Neuronal stem cell (in vitro differentiated cells): ENCODE measurements around the gene ANKRD22.

Experiments
- DNase-seq: peaks from one replicate; pipeline ENCODE4 v3.0.0-alpha.2; 2013; ENCODE audit warnings: low spot score
- H2AFZ ChIP-seq: one replicate; pipeline ENCODE4 v1.6.1; 2013; ENCODE audit warnings: mild to moderate bottlenecking, low read length, inconsistent platforms
- H2AK5ac ChIP-seq: 2 replicates; pipeline ENCODE4 v1.6.1; 2013; ENCODE audit warnings: low read depth, mild to moderate bottlenecking, inconsistent platforms, low read length, moderate library complexity, mixed read lengths
- H2BK120ac ChIP-seq: 2 replicates; pipeline ENCODE4 v1.6.1; 2013; ENCODE audit warnings: low read depth, mild to moderate bottlenecking, inconsistent platforms, low read length, moderate library complexity, mixed read lengths
- H2BK12ac ChIP-seq: one replicate; pipeline ENCODE4 v1.6.1; 2013; ENCODE audit warnings: low read length, inconsistent platforms
- H2BK15ac ChIP-seq: 2 replicates; pipeline ENCODE4 v1.6.1; 2013; ENCODE audit warnings: mild to moderate bottlenecking, low read length, inconsistent platforms, mixed read lengths
- H2BK5ac ChIP-seq: one replicate; pipeline ENCODE4 v1.6.1; 2013; ENCODE audit warnings: inconsistent platforms, mild to moderate bottlenecking, low read length, moderate library complexity
- H3K14ac ChIP-seq: one replicate; pipeline ENCODE4 v1.6.1; 2013; ENCODE audit warnings: low read length, inconsistent platforms
- H3K18ac ChIP-seq: 2 replicates; pipeline ENCODE4 v1.6.1; 2013; ENCODE audit warnings: low read length, inconsistent platforms
- H3K23ac ChIP-seq: 2 replicates; pipeline ENCODE4 v1.6.1; 2013; ENCODE audit warnings: low read depth, mild to moderate bottlenecking, mixed read lengths, low read length, inconsistent platforms; ENCODE audit not compliant: poor library complexity
- H3K27ac ChIP-seq: replicated peaks from 3 replicates; pipeline ENCODE4 v1.5.1; 2013; ENCODE audit warnings: low read length, inconsistent platforms
- H3K27me3 ChIP-seq, 3 experiments: 2 replicates each; pipeline ENCODE4 v1.6.1; 2013; ENCODE audit warnings: low read length in 3 of 3, mild to moderate bottlenecking in 2 of 3, inconsistent platforms in 1 of 3, low read depth in 1 of 3, mixed read lengths in 1 of 3, moderate library complexity in 1 of 3; ENCODE audit not compliant: control insufficient read depth in 3 of 3, insufficient read depth in 3 of 3
- H3K36me3 ChIP-seq, 2 donors: replicated peaks in 1 of 2; 2 replicates each; pipeline ENCODE4 v1.6.1; 2013; ENCODE audit warnings: low read length in 2 of 2; ENCODE audit not compliant: control insufficient read depth in 2 of 2, insufficient read depth in 2 of 2
- H3K4ac ChIP-seq: 2 replicates; pipeline ENCODE4 v1.6.1; 2013; ENCODE audit warnings: inconsistent platforms, mild to moderate bottlenecking, low read length, moderate library complexity
- H3K4me1 ChIP-seq, 2 donors: 1 replicate in 1 of 2; 2 replicates in 1 of 2; pipeline ENCODE4 v1.6.1; 2013; ENCODE audit warnings: low read length in 2 of 2, low read depth in 1 of 2; ENCODE audit not compliant: control insufficient read depth in 2 of 2, insufficient read depth in 1 of 2
- H3K4me2 ChIP-seq: one replicate; pipeline ENCODE4 v1.6.1; 2013; ENCODE audit warnings: mild to moderate bottlenecking, low read length, inconsistent platforms; ENCODE audit not compliant: insufficient read depth, poor library complexity, severe bottlenecking
- H3K4me3 ChIP-seq, 2 donors: 2 replicates each; pipeline ENCODE4 v1.5.1; 2013; ENCODE audit warnings: low read length in 2 of 2, mild to moderate bottlenecking in 2 of 2, inconsistent platforms in 1 of 2, moderate library complexity in 1 of 2
- H3K79me1 ChIP-seq: one replicate; pipeline ENCODE4 v1.6.1; 2013; ENCODE audit warnings: low read depth, mild to moderate bottlenecking, inconsistent platforms, low read length, moderate library complexity
- H3K9ac ChIP-seq: one replicate; pipeline ENCODE4 v1.6.1; 2013; ENCODE audit warnings: mild to moderate bottlenecking, low read depth, low read length, inconsistent platforms; ENCODE audit not compliant: poor library complexity
- H3K9me3 ChIP-seq, 2 donors: replicated peaks in 1 of 2; 2 replicates each; pipeline versions ENCODE3 to v1.6.1; 2013; ENCODE audit warnings: low read length in 2 of 2, mild to moderate bottlenecking in 2 of 2, inconsistent platforms in 1 of 2, low read depth in 1 of 2, mixed read lengths in 1 of 2, moderate library complexity in 1 of 2; ENCODE audit not compliant: control insufficient read depth in 2 of 2, insufficient read depth in 1 of 2
- H4K8ac ChIP-seq: one replicate; pipeline ENCODE4 v1.6.1; 2013; ENCODE audit warnings: low read depth, mild to moderate bottlenecking, inconsistent platforms, low read length, moderate library complexity
- H4K91ac ChIP-seq: one replicate; pipeline ENCODE4 v1.6.1; 2013; ENCODE audit warnings: low read length, low read depth, mild to moderate bottlenecking, inconsistent platforms; ENCODE audit not compliant: poor library complexity
- WGBS, 2 donors: extraction: QIAGEN DNeasy Blood & Tissue Kit; methylation state at CpG; one replicate each; pipeline ENCODE4 v1.1.7; 2013; ENCODE audit warnings: missing lambda C conversion rate in 2 of 2, mixed read lengths in 1 of 2; ENCODE audit not compliant: insufficient read length in 2 of 2, insufficient replicate concordance in 1 of 2; ENCODE audit errors: extremely low coverage in 2 of 2; 5-methylcytosine and 5-hydroxymethylcytosine counted together

ANKRD22 gene

DNA sequence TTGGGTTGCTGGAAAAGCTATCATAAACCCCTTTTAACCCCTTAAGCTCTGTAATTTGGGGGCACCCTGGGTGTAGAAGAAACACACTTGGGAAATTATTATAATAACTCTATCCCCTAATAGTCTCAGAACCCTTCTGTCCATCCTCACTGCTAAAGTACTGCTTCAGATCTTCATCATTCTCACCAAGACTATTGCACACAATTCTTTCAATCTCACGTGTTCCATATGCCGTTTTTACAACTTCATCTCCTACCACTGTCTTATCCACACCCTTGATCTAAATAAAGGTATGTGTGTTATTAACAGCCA lies 15.8 kb downstream of the ANKRD22 start:
- H3K27ac ChIP-seq: no peak overlapping the region
- no peak overlapping the region for H3K18ac ChIP-seq
- no peak overlapping the region for H2BK15ac ChIP-seq
- no peak overlapping the region for H2BK5ac ChIP-seq
- H3K27me3 ChIP-seq: peaks cover 0 to 15% (median 0%) of the 10 kb centered on the region in 3 experiments
- no CpG with 5 or more reads among the region's 2 CpGs for WGBS, 2 donors
- no peaks in the 10 kb centered on the region for H3K36me3 ChIP-seq
- H3K4me2 ChIP-seq: no peak overlapping the region
- H3K23ac ChIP-seq: no peak overlapping the region
- H2AFZ ChIP-seq: no peak overlapping the region
- H3K4me1 ChIP-seq: no peaks in the 10 kb centered on the region
- no peak overlapping the region for H2AK5ac ChIP-seq
- H4K91ac ChIP-seq: no peak overlapping the region
- H3K9me3 ChIP-seq: no peaks in the 10 kb centered on the region
- H3K9ac ChIP-seq: no peak overlapping the region
- H3K4ac ChIP-seq: no peak overlapping the region
- no peak overlapping the region for H4K8ac ChIP-seq
- no peaks in the 10 kb centered on the region for H3K79me1 ChIP-seq
- H3K4me3 ChIP-seq: no peak overlapping the region
- no peak for DNase-seq
- no peak overlapping the region for H2BK120ac ChIP-seq
- H2BK12ac ChIP-seq: no peak overlapping the region
- H3K14ac ChIP-seq: no peak overlapping the region

DNA sequence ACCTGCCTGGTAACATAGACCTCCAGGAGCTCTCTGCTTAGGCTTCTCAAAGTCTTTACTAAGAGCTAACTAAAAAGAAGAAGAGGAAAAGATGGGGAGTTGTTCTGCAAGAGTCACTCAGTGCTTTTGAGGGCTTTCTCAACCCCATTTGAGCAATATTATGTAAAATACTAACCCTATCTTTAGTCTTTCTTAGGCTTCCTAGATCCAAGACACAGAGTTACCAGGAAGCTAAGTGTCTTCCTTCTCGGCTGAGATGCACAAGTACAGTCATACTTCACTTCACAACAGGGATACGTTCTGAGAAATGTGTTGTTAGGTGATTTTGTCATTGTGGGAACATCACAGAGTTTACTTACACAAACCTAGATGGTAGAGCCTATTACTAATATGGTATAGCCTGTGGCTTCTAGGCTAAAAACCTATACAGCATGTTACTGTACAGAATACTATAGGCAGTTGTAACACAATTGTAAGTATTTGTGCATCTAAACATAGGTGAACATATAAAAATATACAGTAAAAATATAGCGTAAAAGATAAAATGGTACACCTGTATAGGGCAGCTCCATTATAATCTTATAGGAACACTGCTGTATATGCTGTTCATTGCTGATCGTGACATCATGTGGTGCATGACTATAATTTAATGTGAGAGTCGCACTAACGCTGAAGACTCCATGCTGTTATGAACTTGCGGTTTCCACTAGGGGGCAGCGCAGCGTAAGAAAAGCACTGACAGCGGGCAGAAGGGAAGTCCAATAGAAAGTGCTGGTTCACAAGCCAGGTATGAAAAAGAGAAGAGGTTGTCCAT lies 16.3 kb downstream of the ANKRD22 start:
- Histone ChIP-seq H3K36me3 (no peaks in the 10 kb centered on the region), H3K4me2 (no peak overlapping the region), H3K4ac (no peak overlapping the region), H3K9me3 (no peaks in the 10 kb centered on the region), H3K23ac (no peak overlapping the region), H4K91ac (no peak overlapping the region), H2AK5ac (no peak overlapping the region), H2BK15ac (no peak overlapping the region), H3K18ac (no peak overlapping the region), H3K9ac (no peak overlapping the region), H3K14ac (no peak overlapping the region), H2BK12ac (no peak overlapping the region), H3K27ac (no peak overlapping the region), H3K27me3 (peaks cover 0 to 15% (median 0%) of the 10 kb centered on the region in 3 experiments), H2BK5ac (no peak overlapping the region), H3K4me3 (no peak overlapping the region), H3K4me1 (no peaks in the 10 kb centered on the region), H4K8ac (no peak overlapping the region), H3K79me1 (no peaks in the 10 kb centered on the region), H2AFZ (no peak overlapping the region), H2BK120ac (no peak overlapping the region)
- peak; percentile 76 for DNase-seq
- no CpG with 5 or more reads among the region's 10 CpGs for WGBS, 2 donors

DNA sequence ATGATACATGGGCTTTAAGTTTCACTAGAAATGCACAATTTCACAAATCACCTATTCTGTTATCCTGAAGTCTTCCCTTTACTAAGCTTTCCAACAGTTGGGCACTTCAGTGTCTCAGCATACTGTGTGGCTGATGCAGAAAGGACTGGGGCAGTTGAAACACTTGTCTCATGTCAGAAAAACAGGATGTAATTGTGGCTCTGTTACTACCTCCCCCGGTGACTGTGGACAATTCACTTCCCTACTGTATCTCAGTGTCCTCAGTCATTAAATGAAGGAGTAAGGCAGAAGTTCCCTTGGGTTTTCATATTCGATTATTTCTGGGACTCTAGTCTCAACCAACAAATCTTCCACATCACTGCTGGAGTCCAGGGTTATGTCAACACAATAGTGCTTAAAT lies 17.9 kb downstream of the ANKRD22 start:
- Histone ChIP-seq H3K27ac (no peak overlapping the region), H3K27me3 (peaks cover 0 to 11% (median 0%) of the 10 kb centered on the region in 3 experiments), H4K8ac (no peak overlapping the region), H3K18ac (no peak overlapping the region), H3K14ac (no peak overlapping the region), H3K79me1 (no peaks in the 10 kb centered on the region), H3K4ac (no peak overlapping the region), H3K4me1 (no peaks in the 10 kb centered on the region), H2BK15ac (no peak overlapping the region), H4K91ac (no peak overlapping the region), H3K9ac (no peak overlapping the region), H2AK5ac (no peak overlapping the region), H3K36me3 (no peaks in the 10 kb centered on the region), H2AFZ (no peak overlapping the region), H2BK120ac (no peak overlapping the region), H3K4me2 (no peak overlapping the region), H3K23ac (no peak overlapping the region), H2BK5ac (no peak overlapping the region), H2BK12ac (no peak overlapping the region), H3K9me3 (no peaks in the 10 kb centered on the region), H3K4me3 (no peak overlapping the region)
- DNase-seq: no peak
- no CpG with 5 or more reads among the region's 2 CpGs for WGBS, 2 donors

DNA sequence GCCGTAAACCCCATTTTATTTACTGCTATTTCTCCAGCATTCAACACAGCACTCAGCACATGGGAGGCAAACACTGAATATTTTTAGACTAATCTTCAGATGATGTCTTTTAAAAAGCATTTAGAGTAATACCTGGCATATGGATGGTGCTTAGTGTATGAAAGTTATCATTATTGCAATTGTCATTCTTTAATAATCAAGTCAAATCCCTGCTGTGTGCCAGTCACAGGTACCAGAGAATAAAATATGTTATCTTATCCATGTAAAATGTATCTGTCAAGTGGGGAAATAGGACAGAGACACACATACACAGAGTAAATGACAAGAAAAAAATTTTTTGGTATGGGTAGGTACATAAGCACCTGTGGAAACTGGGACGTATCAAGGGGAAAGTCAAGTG lies 18.5 kb downstream of the ANKRD22 start:
- H2BK15ac ChIP-seq: no peak overlapping the region
- no peak overlapping the region for H3K23ac ChIP-seq
- no peak for DNase-seq
- H2BK5ac ChIP-seq: no peak overlapping the region
- WGBS, 2 donors: no CpG with 5 or more reads among the region's 2 CpGs
- no peaks in the 10 kb centered on the region for H3K9me3 ChIP-seq
- no peak overlapping the region for H3K14ac ChIP-seq
- no peak overlapping the region for H4K8ac ChIP-seq
- H3K36me3 ChIP-seq: no peaks in the 10 kb centered on the region
- no peaks in the 10 kb centered on the region for H3K79me1 ChIP-seq
- no peak overlapping the region for H3K18ac ChIP-seq
- no peak overlapping the region for H3K9ac ChIP-seq
- no peak overlapping the region for H2BK120ac ChIP-seq
- no peak overlapping the region for H3K27ac ChIP-seq
- no peak overlapping the region for H3K4ac ChIP-seq
- H3K4me3 ChIP-seq: no peak overlapping the region
- peaks cover 0 to 11% (median 0%) of the 10 kb centered on the region in 3 experiments for H3K27me3 ChIP-seq
- H2AFZ ChIP-seq: no peak overlapping the region
- no peak overlapping the region for H3K4me2 ChIP-seq
- no peak overlapping the region for H2BK12ac ChIP-seq
- no peak overlapping the region for H2AK5ac ChIP-seq
- H4K91ac ChIP-seq: no peak overlapping the region
- H3K4me1 ChIP-seq: no peaks in the 10 kb centered on the region
